ENCODE data around the gene RPL6. TPM values are rescaled to one million over a fixed set of nuclear protein-coding genes. Genes with fewer than 3 reads are reported as not detected.

RPL6 gene
- polyA plus RNA-seq, 1 donor from 2014 or later: 1,647 TPM

DNA sequence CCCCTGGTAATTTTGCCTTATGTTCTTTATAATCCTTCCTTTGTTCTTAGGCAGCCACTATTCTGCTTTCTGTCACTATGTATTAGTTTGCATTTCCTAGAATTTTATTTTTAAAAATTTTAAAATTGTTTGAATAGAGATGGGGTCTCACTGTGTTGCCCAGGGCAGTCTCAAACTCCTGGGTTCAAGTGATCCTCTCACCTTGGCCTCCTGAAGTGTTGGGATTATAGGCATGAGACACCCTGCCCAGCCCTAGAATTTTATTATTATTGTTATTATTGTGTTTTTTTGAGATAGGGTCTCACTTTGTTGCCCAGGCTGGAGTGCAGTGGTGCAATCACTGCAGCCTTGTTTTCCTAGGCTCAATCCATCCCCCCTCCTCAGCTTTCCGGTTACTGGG is 12.0 kb upstream of the RPL6 start:
- Histone ChIP-seq H3K9me2 (ENCODE audit: insufficient read depth, low read length) (no peaks in the 10 kb centered on the region), H3K27me3 (ENCODE audit: insufficient read depth, low read depth, low read length) (no peaks in the 10 kb centered on the region), H3K4me2 (ENCODE audit: low read length) (no peak overlapping the region), H3K4me3 (ENCODE audit: low read length) (no peak overlapping the region), H2AFZ (ENCODE audit: low read depth, low read length) (no peak overlapping the region), H3K9ac (ENCODE audit: low read length) (no peak overlapping the region), H4K20me1 (ENCODE audit: insufficient read depth) (no peaks in the 10 kb centered on the region), H3F3A (ENCODE audit: insufficient read depth, low read length, poor library complexity, severe bottlenecking) (no peaks in the 10 kb centered on the region), H3K36me3 (ENCODE audit: insufficient read depth, low read length) (no peaks in the 10 kb centered on the region), H3K79me2 (replicated peaks; ENCODE audit: insufficient read depth, low read length) (peaks cover 46% of the 10 kb centered on the region), H3K27ac (ENCODE audit: low read length) (no peak overlapping the region), H3K9me3 (ENCODE audit: low read length) (no peaks in the 10 kb centered on the region)
- no peak for TF ChIP-seq REST (IDR thresholded peaks at IDR 0.05; ENCODE audit: borderline replicate concordance)
- no peak for TF ChIP-seq MXI1 (conservative IDR thresholded peaks at IDR 0.05; ENCODE audit: poor library complexity, severe bottlenecking)
- no peak for TF ChIP-seq CTCF (IDR thresholded peaks at IDR 0.05; ENCODE audit: poor library complexity, severe bottlenecking)
- no peak for TF ChIP-seq EZH2 (IDR thresholded peaks at IDR 0.05; ENCODE audit: borderline replicate concordance, insufficient read depth, low read length, poor library complexity, severe bottlenecking)
- no peak for TF ChIP-seq RAD21 (conservative IDR thresholded peaks at IDR 0.05)
- no peak for TF ChIP-seq SMC3 (conservative IDR thresholded peaks at IDR 0.05; ENCODE audit: poor library complexity)
- no peak for TF ChIP-seq TAF1 (IDR thresholded peaks at IDR 0.05; ENCODE audit: low read depth)
- TF ChIP-seq POLR2AphosphoS5 (IDR thresholded peaks at IDR 0.05): no peak
- TF ChIP-seq EP300 (conservative IDR thresholded peaks at IDR 0.05; ENCODE audit: poor library complexity, severe bottlenecking): no peak

DNA sequence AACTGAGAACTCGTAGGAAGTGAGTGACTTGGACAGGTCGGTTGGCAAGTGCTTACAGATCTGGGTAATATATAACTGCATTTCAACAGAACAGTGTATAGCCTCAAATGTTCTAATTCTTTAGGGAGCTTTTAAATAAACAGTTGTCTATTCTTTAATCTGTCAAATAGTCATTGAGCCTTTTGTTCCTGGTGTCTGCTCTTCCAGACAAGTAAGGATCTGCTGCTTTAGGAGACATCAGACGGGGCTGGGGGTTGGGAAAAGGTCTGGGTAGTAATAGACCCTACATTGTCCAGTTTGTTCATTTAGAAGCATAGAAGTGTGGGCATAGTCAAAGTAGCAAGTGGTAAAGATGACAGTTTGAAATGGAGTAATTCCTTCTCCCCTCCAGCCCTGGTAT is 11.3 kb upstream of the RPL6 start:
- Histone ChIP-seq H3K27ac (ENCODE audit: low read length) (no peak overlapping the region), H3K4me3 (ENCODE audit: low read length) (peak overlapping the region; percentile 99), H3K9me2 (ENCODE audit: insufficient read depth, low read length) (no peaks in the 10 kb centered on the region), H3K9me3 (ENCODE audit: low read length) (no peaks in the 10 kb centered on the region), H3K79me2 (replicated peaks; ENCODE audit: insufficient read depth, low read length) (peaks cover 42% of the 10 kb centered on the region), H4K20me1 (ENCODE audit: insufficient read depth) (no peaks in the 10 kb centered on the region), H3K27me3 (ENCODE audit: insufficient read depth, low read depth, low read length) (no peaks in the 10 kb centered on the region), H3K36me3 (ENCODE audit: insufficient read depth, low read length) (no peaks in the 10 kb centered on the region), H2AFZ (ENCODE audit: low read depth, low read length) (no peak overlapping the region), H3F3A (ENCODE audit: insufficient read depth, low read length, poor library complexity, severe bottlenecking) (no peaks in the 10 kb centered on the region), H3K4me2 (ENCODE audit: low read length) (no peak overlapping the region), H3K9ac (ENCODE audit: low read length) (no peak overlapping the region)
- TF ChIP-seq REST (IDR thresholded peaks at IDR 0.05; ENCODE audit: borderline replicate concordance): no peak
- TF ChIP-seq CTCF (IDR thresholded peaks at IDR 0.05; ENCODE audit: poor library complexity, severe bottlenecking): no peak
- no peak for TF ChIP-seq EZH2 (IDR thresholded peaks at IDR 0.05; ENCODE audit: borderline replicate concordance, insufficient read depth, low read length, poor library complexity, severe bottlenecking)
- no peak for TF ChIP-seq POLR2AphosphoS5 (IDR thresholded peaks at IDR 0.05)
- no peak for TF ChIP-seq RAD21 (conservative IDR thresholded peaks at IDR 0.05)
- TF ChIP-seq EP300 (conservative IDR thresholded peaks at IDR 0.05; ENCODE audit: poor library complexity, severe bottlenecking): no peak
- TF ChIP-seq TAF1 (IDR thresholded peaks at IDR 0.05; ENCODE audit: low read depth): no peak
- TF ChIP-seq MXI1 (conservative IDR thresholded peaks at IDR 0.05; ENCODE audit: poor library complexity, severe bottlenecking): no peak
- no peak for TF ChIP-seq SMC3 (conservative IDR thresholded peaks at IDR 0.05; ENCODE audit: poor library complexity)

All from neural cell (in vitro differentiated cells).